Activated CD4-positive, alpha-beta T cell treated with anti-CD3 and anti-CD28 coated beads for 1 hour (primary cell): Measurements from ENCODE around the gene PDLIM5.
"Not testable (repeated sequence)": the region's sequence is repeated elsewhere in the genome, so short reads cannot be mapped to it uniquely, and the experiment has no call there.

Experiments used
- DNase-seq: peaks from one replicate; pipeline ENCODE4 v3.0.0-alpha.2; 2020

Gene PDLIM5

GRCh38 chr4:94610145-94610544 lies 158.4 kb downstream of the PDLIM5 start:
- DNase-seq = no peak

DNA sequence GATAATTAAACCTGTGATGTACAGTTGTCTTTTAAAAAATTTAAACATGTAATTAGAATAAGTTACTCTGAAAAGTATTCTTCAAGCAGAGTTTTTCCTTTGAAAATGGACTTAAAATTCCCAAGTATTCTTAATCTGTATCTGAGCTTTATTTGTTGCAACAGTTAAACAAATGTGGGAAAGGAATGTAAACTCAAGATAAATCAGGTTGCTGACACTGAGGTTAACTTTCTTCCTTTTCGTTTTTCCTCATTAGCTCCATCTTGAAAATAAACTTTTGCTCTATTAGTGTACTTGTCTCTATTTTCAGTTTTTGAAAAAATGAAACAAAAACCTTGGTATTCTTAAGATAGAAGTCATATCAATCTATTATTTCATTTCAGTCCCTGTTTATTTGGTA lies 161.5 kb downstream of the PDLIM5 start:
- DNase-seq = no peak

DNA sequence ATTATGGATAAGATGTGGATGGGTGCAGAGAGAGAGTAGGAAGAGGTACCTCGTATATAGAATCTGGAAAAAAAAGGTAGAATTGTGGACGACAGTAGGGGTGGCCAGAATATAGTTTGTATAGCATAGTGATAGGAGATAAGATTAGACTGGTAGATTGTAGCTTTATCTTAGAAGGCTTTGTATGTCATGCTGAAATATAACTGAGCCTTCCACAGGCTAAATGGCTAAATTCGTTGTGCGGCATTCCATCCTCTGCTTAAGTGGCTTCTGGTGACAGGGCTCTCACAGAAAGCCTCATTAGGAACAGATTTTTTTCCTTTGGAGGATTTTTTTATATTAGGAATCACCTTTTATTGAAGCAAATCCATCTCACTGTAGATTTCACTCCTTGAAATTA lies 163.7 kb downstream of the PDLIM5 start:
- no peak for DNase-seq

GRCh38 chr4:94621491-94622080 lies 169.8 kb downstream of the PDLIM5 start:
- DNase-seq = no peak

DNA sequence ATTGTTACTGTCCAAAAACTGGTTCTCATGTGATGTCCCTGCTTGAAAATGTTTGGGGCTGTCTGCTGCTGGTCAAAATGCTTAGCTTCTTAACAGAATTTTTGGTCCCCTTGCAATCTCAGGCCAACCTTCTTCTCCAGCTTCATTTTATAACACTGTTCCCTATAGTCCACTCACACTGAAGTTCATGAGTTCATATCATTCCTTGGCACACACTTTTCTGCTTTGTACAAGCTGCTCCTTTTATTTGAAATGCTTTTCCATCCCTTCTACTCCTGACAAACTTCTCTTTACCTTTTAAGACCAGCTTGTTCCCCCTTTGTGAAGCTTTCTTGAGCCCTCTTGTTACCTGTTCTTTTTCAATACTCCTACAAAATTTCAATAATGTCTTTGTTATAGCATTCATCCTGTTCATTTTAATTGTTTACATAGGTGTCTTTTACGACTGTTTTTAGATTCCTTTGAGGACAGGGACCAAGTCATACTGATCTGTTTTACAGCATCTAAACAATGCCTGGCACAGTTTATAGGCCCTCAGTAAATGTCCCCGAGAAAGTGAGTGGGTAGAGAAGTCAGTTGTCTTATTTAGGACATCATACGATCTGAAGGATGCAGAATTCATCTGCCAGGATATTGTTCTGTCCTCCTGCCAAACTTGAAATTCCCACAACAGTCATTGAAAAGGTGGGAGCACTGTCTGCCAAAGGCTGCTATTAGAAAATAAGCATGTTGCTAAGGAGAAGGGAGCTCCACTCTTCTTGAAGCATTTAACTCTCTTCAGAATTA lies 171.6 kb downstream of the PDLIM5 start:
- no peak for DNase-seq

- no peak for DNase-seq
Observed at GRCh38 chr4:94626942-94627341, 175.2 kb downstream of the PDLIM5 start.

GRCh38 chr4:94629058-94629457 lies 177.3 kb downstream of the PDLIM5 start:
- DNase-seq = not testable (repeated sequence)

- no peak for DNase-seq
Observed at GRCh38 chr4:94629837-94630236, 178.1 kb downstream of the PDLIM5 start.

DNA sequence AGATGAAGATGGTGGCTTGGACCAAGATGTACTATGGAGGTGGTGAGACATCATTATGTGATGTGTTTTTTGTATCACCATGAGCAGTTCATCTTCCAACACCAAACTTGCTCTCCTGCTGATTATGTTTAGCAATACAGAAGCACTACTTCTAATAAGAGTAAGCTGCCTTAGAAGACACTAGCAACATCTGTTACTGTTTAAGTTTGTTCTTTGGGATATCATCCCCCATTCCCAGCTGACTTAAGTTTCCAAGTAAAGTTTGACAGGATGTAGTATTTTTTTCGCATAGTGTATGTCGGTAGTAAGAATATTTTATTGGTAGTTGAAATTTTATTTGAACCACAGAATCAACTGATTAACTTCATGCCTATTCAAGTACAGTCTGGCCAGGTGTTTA lies 182.5 kb downstream of the PDLIM5 start:
- no peak for DNase-seq

- DNase-seq = no peak
Observed at GRCh38 chr4:94635177-94635576, 183.4 kb downstream of the PDLIM5 start.

GRCh38 chr4:94636004-94636403 lies 184.3 kb downstream of the PDLIM5 start:
- no peak for DNase-seq

- DNase-seq = no peak
Observed at GRCh38 chr4:94639298-94639697, 187.6 kb downstream of the PDLIM5 start.

DNA sequence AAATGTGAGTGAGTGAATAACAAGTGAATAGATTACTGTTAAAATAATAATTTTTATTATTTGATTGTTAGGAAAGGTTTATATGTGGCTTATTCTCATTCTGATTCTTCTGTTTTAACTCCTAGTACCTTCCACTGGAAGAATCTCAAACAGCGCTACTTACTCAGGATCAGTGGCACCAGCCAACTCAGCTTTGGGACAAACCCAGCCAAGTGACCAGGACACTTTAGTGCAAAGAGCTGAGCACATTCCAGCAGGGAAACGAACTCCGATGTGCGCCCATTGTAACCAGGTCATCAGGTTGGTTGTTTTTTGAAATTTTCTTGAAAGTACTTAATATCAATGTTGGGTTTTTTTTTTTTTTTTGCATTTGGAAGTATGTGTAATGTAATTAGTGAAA lies 188.4 kb downstream of the PDLIM5 start:
- no peak for DNase-seq

- DNase-seq = no peak
Observed at GRCh38 chr4:94641702-94642560, 190.2 kb downstream of the PDLIM5 start.

- DNase-seq = no peak
Observed at GRCh38 chr4:94642561-94642866, 190.8 kb downstream of the PDLIM5 start.

- DNase-seq = no peak
Observed at GRCh38 chr4:94648699-94649098, 197.0 kb downstream of the PDLIM5 start.

DNA sequence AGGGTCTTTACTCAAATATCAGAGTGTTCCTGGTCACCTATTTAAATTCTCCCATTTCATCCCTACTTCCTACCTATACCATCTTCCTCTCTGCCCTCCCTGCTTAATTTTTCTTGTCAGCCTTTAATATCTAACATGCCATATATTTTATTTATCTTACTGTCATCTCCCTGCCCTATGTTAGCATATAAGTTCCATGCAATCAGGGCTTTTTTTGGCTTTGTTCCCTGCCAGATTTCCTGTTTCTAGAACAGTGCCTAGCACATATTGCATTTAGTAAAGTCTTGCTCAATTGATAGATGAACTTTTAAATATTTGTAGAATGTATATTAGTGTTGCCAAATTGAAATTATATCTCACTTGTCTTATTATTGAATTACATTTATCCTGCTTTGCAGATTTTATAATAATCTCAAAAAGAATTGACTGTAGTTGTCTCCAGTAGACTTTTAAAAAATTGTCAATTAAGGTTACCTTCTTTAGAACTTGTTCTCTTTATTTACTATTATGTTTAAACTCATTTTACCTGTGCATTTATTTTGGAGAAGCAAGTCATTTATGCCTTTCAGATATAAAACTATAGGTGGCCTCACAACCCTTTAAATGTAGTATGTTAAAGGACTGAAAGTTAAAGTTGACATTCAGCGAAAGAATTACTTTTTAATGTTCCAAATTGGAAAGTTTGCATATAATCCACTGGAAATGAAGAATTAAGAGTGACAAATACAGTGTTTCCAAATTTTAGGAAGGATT lies 197.8 kb downstream of the PDLIM5 start:
- no peak for DNase-seq

- DNase-seq = no peak
Observed at GRCh38 chr4:94650134-94650495, 198.4 kb downstream of the PDLIM5 start.

DNA sequence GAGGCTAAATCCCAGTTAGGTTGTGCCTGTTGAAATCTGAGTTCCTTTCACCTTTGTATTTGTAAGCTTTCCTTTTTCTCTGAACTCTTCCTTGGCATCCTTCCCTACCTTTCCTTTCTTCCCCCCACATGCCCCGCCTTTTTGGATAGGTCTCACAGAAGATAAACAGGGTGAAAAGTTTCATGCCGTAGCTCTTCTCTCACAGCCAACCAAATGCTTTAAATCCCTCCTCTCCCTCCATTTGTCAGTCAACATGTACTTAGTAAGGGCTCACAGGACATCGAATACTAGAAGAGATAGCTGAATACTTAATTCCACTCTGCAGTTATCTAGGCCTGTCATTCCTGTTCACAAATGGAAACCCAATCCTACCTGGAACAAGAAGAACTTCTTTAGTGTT lies 198.9 kb downstream of the PDLIM5 start:
- no peak for DNase-seq

DNA sequence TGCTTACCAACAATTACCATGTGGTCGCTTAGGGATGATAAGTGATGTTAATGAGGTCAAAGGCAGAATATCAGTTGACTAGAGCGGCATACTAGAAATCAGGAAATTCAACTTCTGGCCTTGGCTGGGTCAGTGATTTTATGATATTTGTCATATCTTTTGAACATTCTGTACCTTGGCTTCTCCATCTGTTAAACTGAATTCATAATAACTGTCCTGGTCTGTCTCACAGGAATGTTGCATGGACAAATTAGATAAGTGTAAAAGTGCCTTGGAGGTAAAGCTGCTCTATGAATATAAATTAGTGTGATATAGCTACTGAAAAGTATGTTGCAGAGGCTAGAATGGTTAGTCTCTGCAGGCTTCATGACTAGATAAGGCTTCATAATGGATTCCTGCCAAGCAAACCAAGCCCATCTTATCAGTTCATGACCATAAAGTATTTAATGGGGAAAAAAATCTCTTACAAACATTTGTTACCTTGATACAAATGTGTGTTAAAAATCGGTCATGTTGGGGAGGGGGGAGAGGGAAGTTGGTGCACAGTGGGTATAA lies 201.4 kb downstream of the PDLIM5 start:
- no peak for DNase-seq

DNA sequence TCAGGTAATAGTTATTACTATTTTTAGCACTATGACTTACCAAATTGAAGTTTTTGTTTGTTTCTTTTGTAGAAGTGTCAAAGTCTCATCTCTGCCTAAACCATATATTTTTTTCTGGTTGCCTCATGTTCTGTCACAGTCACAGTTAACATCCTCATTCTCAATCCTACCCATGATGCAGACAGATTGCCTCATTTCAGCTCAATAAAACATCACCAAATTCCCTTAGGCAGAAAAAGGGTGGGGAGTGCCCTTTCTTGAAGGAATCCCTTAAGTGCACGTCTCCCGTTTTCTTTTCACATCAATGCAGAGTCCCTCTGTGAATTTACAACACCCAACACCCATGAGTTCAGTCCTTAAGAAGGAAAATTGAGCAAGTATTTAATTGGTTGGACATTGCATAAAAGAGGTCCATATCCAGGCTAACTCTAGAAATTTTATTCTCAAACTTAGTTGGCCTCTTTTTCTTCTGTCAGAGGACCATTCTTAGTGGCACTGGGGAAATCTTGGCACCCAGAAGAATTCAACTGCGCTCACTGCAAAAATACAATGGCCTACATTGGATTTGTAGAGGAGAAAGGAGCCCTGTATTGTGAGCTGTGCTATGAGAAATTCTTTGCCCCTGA lies 202.4 kb downstream of the PDLIM5 start:
- DNase-seq = no peak

GRCh38 chr4:94654714-94655113 lies 203.0 kb downstream of the PDLIM5 start:
- no peak for DNase-seq

DNA sequence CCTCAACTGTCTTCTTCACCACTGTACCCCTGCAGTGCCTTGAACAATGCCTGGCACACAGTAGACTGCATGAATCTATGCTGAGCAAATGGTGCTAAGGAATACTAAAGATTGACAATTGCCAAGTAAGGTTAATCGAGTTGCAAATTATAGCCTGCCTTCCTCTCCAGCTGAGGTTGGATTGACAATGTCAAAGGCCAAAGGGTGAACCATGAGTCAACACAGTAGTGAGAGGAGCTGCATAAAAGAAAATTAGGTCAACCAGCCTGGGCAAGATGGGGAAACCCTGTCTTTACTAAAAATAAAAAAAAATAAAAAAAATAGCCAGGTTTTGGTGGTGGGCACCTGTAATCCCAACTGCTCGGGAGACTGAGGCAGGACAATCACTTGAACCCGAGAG lies 208.9 kb downstream of the PDLIM5 start:
- DNase-seq = no peak
